Right lobe of liver (tissue), 6 donors: Measurements from ENCODE around the gene SFT2D3. TPM values are rescaled to one million over a fixed set of nuclear protein-coding genes. Genes with fewer than 3 reads are reported as not detected.

Experiments
- ATAC-seq, 4 donors: fragments of 200-7000 bp; cut with Tn5 transposase; one replicate each; pipeline ENCODE4 v1.9.1; 2020; ENCODE audit warnings: mild to moderate bottlenecking in 4 of 4, moderate library complexity in 4 of 4
- DNase-seq, 3 donors: peaks; one replicate each; pipeline ENCODE4 v3.0.0-alpha.2; 2020
- H3K27ac ChIP-seq, 3 donors: fragments of 200-600 bp; one replicate each; pipeline ENCODE4 v1.8.0; 2022
- H3K27me3 ChIP-seq, 2 donors: fragments of 200-600 bp; one replicate each; pipeline ENCODE4 v1.8.0; 2022
- H3K36me3 ChIP-seq, 4 donors: fragments of 200-600 bp; sonication (generic) in 1 of 4; one replicate each; pipeline versions ENCODE4 v1.5.1 to v1.8.0; 2017 to 2022; ENCODE audit warnings: control low read depth in 1 of 4
- H3K4me1 ChIP-seq, 4 donors: fragments of 200-600 bp; sonication (generic) in 1 of 4; one replicate each; pipeline versions ENCODE4 v1.5.1 to v1.8.0; 2017 to 2022; ENCODE audit warnings: control low read depth in 1 of 4
- H3K4me3 ChIP-seq, 3 donors: fragments of 200-600 bp; one replicate each; pipeline ENCODE4 v1.8.0; 2022
- H3K9me3 ChIP-seq, 4 donors: fragments of 200-600 bp; sonication (generic) in 1 of 4; one replicate each; pipeline versions ENCODE4 v1.5.1 to v1.8.0; 2017 to 2022; ENCODE audit warnings: control low read depth in 1 of 4
- CTCF ChIP-seq, 4 donors: fragments of 200-600 bp in 3 of 4; fragments of 450-650 bp in 1 of 4; IDR thresholded peaks; one replicate each; pipeline versions ENCODE4 v1.5.1 to v1.8.0; 2016 to 2022; ENCODE audit warnings: antibody characterized with exemption in 4 of 4, mild to moderate bottlenecking in 2 of 4
- POLR2A ChIP-seq: fragments of 450-650 bp; IDR thresholded peaks from one replicate; pipeline ENCODE4 v1.6.1; 2017; ENCODE audit warnings: antibody characterized with exemption, mild to moderate bottlenecking
- WGBS: methylation state at CpG from one replicate; pipeline ENCODE4 v1.1.6; 2018; ENCODE audit warnings: low coverage, low lambda C conversion rate; ENCODE audit not compliant: insufficient coverage; ENCODE audit errors: missing lambda C conversion rate; 5-methylcytosine and 5-hydroxymethylcytosine counted together
- intact Hi-C, 2 donors: fragments of 100-400 bp; cut with DNase I; formaldehyde crosslinking; loops; one replicate each; pipeline versions ENCODE4 v1.11.2 to v1.14.1; 2022
- total RNA-seq, 6 experiments: library from RNA; depleted of rRNA in 2 of 6; stranded (reverse); fragments of >200 nt in 2 of 6; fragmentation: NEBNext Ultra II Directional in 3 of 6; extraction: Animal tissue kit (Norgen Biotek cat#: 25700) in 3 of 6; gene quantifications; one replicate each; pipeline versions ENCODE4 v1.1.0 to v1.2.4, GENCODE V29; 2016 to 2023
- donor health status: DM: no; HTN: yes; CAD: no.
- donor health status: DM: no; HTN: no; CAD: no.
- donor health status: DM: no; HTN: no; CAD: no.
- donor health status: DM: no; HTN: yes; CAD: no.
- donor health status: DM: no; HTN: yes; CAD: no.

The SFT2D3 gene
- total RNA-seq, 6 experiments from 2014 or later: 1.6 to 4.7 (median 3.4) TPM

GRCh38 chr2:127719301-127720218 is 18.3 kb downstream of the SFT2D3 start:
- TF ChIP-seq CTCF (IDR thresholded peaks at IDR 0.05) (no peak), POLR2A (no peak)
- peaks cover 0 to 52% (median 26%) of the 10 kb centered on the region in 4 donors for H3K36me3 ChIP-seq
- no peak for DNase-seq

GRCh38 chr2:127721311-127721977 is 20.1 kb downstream of the SFT2D3 start:
- intact Hi-C loops: no loop called here
- H3K9me3 ChIP-seq: no peaks in the 10 kb centered on the region
- no peak overlapping the region for H3K27ac ChIP-seq
- WGBS: 91% methylated on average over 6 of the region's 6 CpGs
- H3K4me3 ChIP-seq: no peak overlapping the region
- TF ChIP-seq POLR2A: no peak
- no peak for TF ChIP-seq CTCF (IDR thresholded peaks at IDR 0.05)
- DNase-seq (no peak), ATAC-seq (no peak)
- peaks cover 0 to 52% (median 26%) of the 10 kb centered on the region in 4 donors for H3K36me3 ChIP-seq
- no peaks in the 10 kb centered on the region for H3K27me3 ChIP-seq
- no peaks in the 10 kb centered on the region for H3K4me1 ChIP-seq

More at GRCh38 chr2:127719301-127720218, 18.3 kb downstream of the SFT2D3 start:
- no peaks in the 10 kb centered on the region for H3K4me1 ChIP-seq
- H3K9me3 ChIP-seq: no peaks in the 10 kb centered on the region
- H3K27ac ChIP-seq: no peak overlapping the region
- intact Hi-C loops: no loop called here
- H3K27me3 ChIP-seq: no peaks in the 10 kb centered on the region
- peak in 2 of 4 donors; percentile 9 to 31 for ATAC-seq
- H3K4me3 ChIP-seq: no peak overlapping the region
- 100% methylated on average over 2 of the region's 13 CpGs for WGBS

- no peak overlapping the region for H3K27ac ChIP-seq
- no peaks in the 10 kb centered on the region for H3K4me1 ChIP-seq
- no peak overlapping the region for H3K4me3 ChIP-seq
- intact Hi-C loops: no loop called here
- WGBS: 96% methylated on average over 2 of the region's 2 CpGs
- DNase-seq (no peak), ATAC-seq (no peak)
- TF ChIP-seq POLR2A: no peak
- H3K27me3 ChIP-seq: no peaks in the 10 kb centered on the region
- H3K36me3 ChIP-seq: peaks cover 0 to 52% (median 26%) of the 10 kb centered on the region in 4 donors
- no peaks in the 10 kb centered on the region for H3K9me3 ChIP-seq
Observed at GRCh38 chr2:127721978-127722355, 20.7 kb downstream of the SFT2D3 start.

- no peak for ATAC-seq
- 88% methylated on average over 3 of the region's 3 CpGs for WGBS
- H3K4me1 ChIP-seq: no peaks in the 10 kb centered on the region
- no peak overlapping the region for H3K27ac ChIP-seq
- no peak for DNase-seq
- no peaks in the 10 kb centered on the region for H3K9me3 ChIP-seq
- no peak for TF ChIP-seq CTCF (IDR thresholded peaks at IDR 0.05)
- TF ChIP-seq POLR2A: no peak
- H3K27me3 ChIP-seq: no peaks in the 10 kb centered on the region
- no peak overlapping the region for H3K4me3 ChIP-seq
- H3K36me3 ChIP-seq: peaks cover 0 to 52% (median 26%) of the 10 kb centered on the region in 4 donors
- intact Hi-C loops: no loop called here
Observed at GRCh38 chr2:127722807-127723206, 21.5 kb downstream of the SFT2D3 start.
